GM12891 (cell line): ENCODE data around the gene HS6ST3.

Source experiments
- POLR2AphosphoS5 ChIP-seq: IDR thresholded peaks from 2 replicates; pipeline ENCODE4 v1.6.1; 2011; ENCODE audit warnings: low read depth, low read length, control low read depth
- SPI1 ChIP-seq: IDR thresholded peaks from 2 replicates; pipeline ENCODE4 v1.6.1; 2011; ENCODE audit warnings: low read depth, low read length, control low read depth

DNA sequence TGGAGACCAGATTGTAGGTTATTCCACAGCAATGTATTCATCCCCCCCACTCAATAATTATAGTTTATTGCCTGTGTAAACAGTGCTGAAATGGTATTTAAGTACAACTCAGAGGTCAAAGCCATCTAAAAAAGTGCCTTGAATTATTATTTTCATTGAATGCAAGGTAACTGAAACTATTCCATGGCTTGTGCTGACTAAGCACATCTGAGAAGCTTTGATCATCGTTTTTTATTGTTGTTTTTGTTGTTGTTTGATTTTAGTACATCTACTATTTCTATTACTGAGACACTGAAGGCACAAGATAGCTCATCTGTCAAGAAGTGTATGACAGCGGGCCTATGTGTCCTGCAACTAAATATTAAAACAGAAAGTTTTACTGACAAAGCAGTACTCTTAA, 596.4 kb downstream of the HS6ST3 start:
- no peak for TF ChIP-seq SPI1
- TF ChIP-seq POLR2AphosphoS5, result no peak
